ENCODE measurements around the gene STRN3. TPM values are rescaled to one million over a fixed set of nuclear protein-coding genes. Genes with fewer than 3 reads are reported as not detected.

Gene STRN3
- total and polyA plus RNA-seq, 5 donors from 2014 or later = 3.5 to 27.1 (median 4.4) TPM

- no peaks in the 10 kb centered on the region for H3K27me3 ChIP-seq (ENCODE audit: control insufficient read depth, insufficient read depth, low read length)
- DNase-seq (no peak), ATAC-seq (ENCODE audit: low read depth in 2 of 2) (no peak)
- H3K4me1 ChIP-seq (ENCODE audit: control insufficient read depth, insufficient read depth, low read length, poor library complexity, severe bottlenecking) = peaks cover 14% of the 10 kb centered on the region
- H3K9me3 Mint-ChIP-seq = no peaks in the 10 kb centered on the region
- no peaks in the 10 kb centered on the region for H3K9me3 ChIP-seq (ENCODE audit: control insufficient read depth in 2 of 2, low read length in 2 of 2)
- no peaks in the 10 kb centered on the region for H3K36me3 Mint-ChIP-seq
- peak overlapping the region; percentile 1 to 83 (median 22) for H3K27ac Mint-ChIP-seq
- no peak overlapping the region for H3K4me3 ChIP-seq (ENCODE audit: low read depth, low read length)
- H3K4me3 Mint-ChIP-seq = peak overlapping the region in 3 of 4 donors; percentile 8 to 66 (median 8)
- H3K4me1 Mint-ChIP-seq = peaks cover 26 to 46% (median 41%) of the 10 kb centered on the region in 4 donors
- H3K27me3 Mint-ChIP-seq = no peaks in the 10 kb centered on the region
- H3K36me3 ChIP-seq (ENCODE audit: control insufficient read depth, insufficient read depth, low read length) = no peaks in the 10 kb centered on the region
- H3K27ac ChIP-seq (ENCODE audit: insufficient read depth, low read length, poor library complexity, severe bottlenecking) = no peak overlapping the region
Measured at GRCh38 chr14:31029016-31029970, 3.1 kb upstream of the STRN3 start.

- no peaks in the 10 kb centered on the region for H3K36me3 ChIP-seq (ENCODE audit: control insufficient read depth, insufficient read depth, low read length)
- H3K36me3 Mint-ChIP-seq = no peaks in the 10 kb centered on the region
- H3K27ac Mint-ChIP-seq = no peak overlapping the region
- H3K4me1 Mint-ChIP-seq = peaks cover 37 to 55% (median 50%) of the 10 kb centered on the region in 4 donors
- no peaks in the 10 kb centered on the region for H3K27me3 ChIP-seq (ENCODE audit: control insufficient read depth, insufficient read depth, low read length)
- H3K4me3 Mint-ChIP-seq = peak overlapping the region in 2 of 4 donors; percentile 99
- H3K4me1 ChIP-seq (ENCODE audit: control insufficient read depth, insufficient read depth, low read length, poor library complexity, severe bottlenecking) = peaks cover 24% of the 10 kb centered on the region
- H3K4me3 ChIP-seq (ENCODE audit: low read depth, low read length) = no peak overlapping the region
- no peaks in the 10 kb centered on the region for H3K9me3 ChIP-seq (ENCODE audit: control insufficient read depth in 2 of 2, low read length in 2 of 2)
- ATAC-seq (ENCODE audit: low read depth in 2 of 2) (no peak), DNase-seq (no peak)
- H3K27ac ChIP-seq (ENCODE audit: insufficient read depth, low read length, poor library complexity, severe bottlenecking) = no peak overlapping the region
- H3K9me3 Mint-ChIP-seq = no peaks in the 10 kb centered on the region
- H3K27me3 Mint-ChIP-seq = no peaks in the 10 kb centered on the region
Measured at GRCh38 chr14:31027847-31028246, 1.7 kb upstream of the STRN3 start.

DNA sequence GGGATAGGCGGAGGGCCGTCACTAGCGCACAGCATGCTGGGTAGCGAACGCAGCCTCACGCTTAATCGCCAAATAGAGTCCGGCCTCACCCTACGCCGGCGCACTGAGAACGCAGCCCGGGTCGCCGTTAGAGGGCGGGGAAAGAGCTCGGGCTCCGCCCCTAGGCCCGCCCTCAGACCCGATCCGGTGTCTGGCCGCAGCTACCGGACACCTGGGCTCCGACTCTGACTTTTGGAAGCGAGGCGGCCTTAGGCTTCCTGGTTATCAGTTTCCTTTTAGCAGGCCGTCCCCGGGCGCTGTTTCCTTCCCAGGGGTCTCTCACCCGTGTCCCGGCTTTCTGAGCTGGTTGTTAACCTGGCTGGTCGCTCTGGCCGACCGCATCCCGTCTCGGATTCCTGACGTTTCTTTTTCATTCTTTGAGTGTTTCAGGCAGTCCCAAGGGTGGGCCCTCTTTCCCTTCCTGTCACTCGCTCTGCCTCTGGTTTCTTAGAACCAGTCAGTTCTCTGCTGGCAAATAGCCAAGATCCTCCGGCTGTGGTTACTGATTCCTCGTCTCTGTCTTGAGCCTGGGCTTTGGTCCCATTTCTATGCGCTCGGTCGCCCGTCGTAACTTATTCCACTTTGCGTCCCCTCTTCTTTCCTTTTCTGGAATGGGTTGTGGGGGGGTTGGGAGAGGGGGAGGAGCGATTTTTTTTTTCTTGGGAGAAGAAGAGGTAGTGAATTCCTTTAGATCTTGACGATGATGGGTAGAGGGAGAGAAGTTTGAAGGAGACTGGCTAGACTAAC, 464 bp upstream of the STRN3 start:
- Mint-ChIP-seq H3K4me3 (peak overlapping the region; percentile 97 to 99 (median 99)), H3K4me1 (peaks cover 41 to 59% (median 53%) of the 10 kb centered on the region in 4 donors), H3K36me3 (peaks cover under 1% of the 10 kb centered on the region), H3K27ac (peak overlapping the region; percentile 95 to 98 (median 97)), H3K9me3 (no peaks in the 10 kb centered on the region), H3K27me3 (no peaks in the 10 kb centered on the region)
- H3K4me1 ChIP-seq (ENCODE audit: control insufficient read depth, insufficient read depth, low read length, poor library complexity, severe bottlenecking) = peaks cover 24% of the 10 kb centered on the region
- ATAC-seq (ENCODE audit: low read depth in 2 of 2) (peak; percentile 92 to 95), DNase-seq (peak; percentile 84 to 95 (median 86))
- peak overlapping the region; percentile 91 for H3K4me3 ChIP-seq (ENCODE audit: low read depth, low read length)
- H3K27me3 ChIP-seq (ENCODE audit: control insufficient read depth, insufficient read depth, low read length) = no peaks in the 10 kb centered on the region
- peak overlapping the region; percentile 90 for H3K27ac ChIP-seq (ENCODE audit: insufficient read depth, low read length, poor library complexity, severe bottlenecking)
- no peaks in the 10 kb centered on the region for H3K36me3 ChIP-seq (ENCODE audit: control insufficient read depth, insufficient read depth, low read length)
- H3K9me3 ChIP-seq (ENCODE audit: control insufficient read depth in 2 of 2, low read length in 2 of 2) = no peaks in the 10 kb centered on the region

DNA sequence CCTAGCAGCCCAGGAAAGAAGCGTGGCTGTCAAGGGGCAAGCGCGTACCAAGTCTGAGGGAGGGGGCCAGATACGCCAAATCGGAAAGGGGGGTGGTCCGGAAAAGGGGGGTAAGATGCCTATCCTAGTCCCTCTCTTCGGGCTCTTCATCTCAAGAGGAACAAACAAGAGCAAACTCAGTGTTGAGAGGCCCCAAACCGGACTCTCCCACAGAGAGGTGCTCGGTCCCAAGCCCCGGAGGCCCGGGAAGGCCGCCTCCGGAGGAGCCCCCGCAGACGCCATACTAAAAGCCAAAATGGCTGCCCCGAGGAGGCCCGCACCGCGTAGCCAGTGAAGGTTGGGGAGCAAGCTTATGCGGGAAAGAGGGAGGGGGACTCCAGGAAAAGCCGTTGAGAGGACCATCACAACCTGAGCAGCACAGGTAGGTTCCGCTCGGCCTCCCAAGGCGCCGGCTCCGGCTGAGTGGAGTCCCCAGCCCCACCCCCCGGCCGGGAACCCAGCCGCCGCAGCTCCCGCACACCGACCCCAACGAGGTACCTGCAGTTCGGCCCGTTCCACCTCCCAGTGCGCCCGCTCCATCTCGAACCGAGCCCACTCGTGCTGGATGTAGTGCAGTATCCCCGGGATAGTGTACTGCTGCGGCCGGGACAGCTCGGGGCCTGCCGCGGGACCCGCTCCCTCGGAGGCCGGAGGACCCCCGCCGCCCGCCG, 657 bp downstream of the STRN3 start, which contains the start of gene AP4S1:
AP4S1 (plus strand) TSS at position 283 of the 710 bp plus-strand sequence. CDS start 40,548 bp downstream, outside the sequence.
- DNase-seq = peak; percentile 38 to 64 (median 57)
- peak; percentile 13 to 19 for ATAC-seq (ENCODE audit: low read depth in 2 of 2)
- peak within 1 kb of the TSS; percentile 97 to 99 (median 99) for H3K4me3 Mint-ChIP-seq
- Histone ChIP-seq H3K27me3 (ENCODE audit: control insufficient read depth, insufficient read depth, low read length) (no peaks in the 10 kb centered on the region), H3K4me1 (ENCODE audit: control insufficient read depth, insufficient read depth, low read length, poor library complexity, severe bottlenecking) (peaks cover 24% of the 10 kb centered on the region), H3K9me3 (ENCODE audit: control insufficient read depth in 2 of 2, low read length in 2 of 2) (no peaks in the 10 kb centered on the region), H3K27ac (ENCODE audit: insufficient read depth, low read length, poor library complexity, severe bottlenecking) (peak within 1 kb of the TSS; percentile 90), H3K4me3 (ENCODE audit: low read depth, low read length) (peak within 1 kb of the TSS; percentile 97), H3K36me3 (ENCODE audit: control insufficient read depth, insufficient read depth, low read length) (peaks cover 3% of the 10 kb centered on the region)
- peak within 1 kb of the TSS; percentile 95 to 98 (median 97) for H3K27ac Mint-ChIP-seq
- no peaks in the 10 kb centered on the region for H3K27me3 Mint-ChIP-seq
- H3K4me1 Mint-ChIP-seq = peaks cover 42 to 61% (median 50%) of the 10 kb centered on the region in 4 donors
- no peaks in the 10 kb centered on the region for H3K9me3 Mint-ChIP-seq
- H3K36me3 Mint-ChIP-seq = peaks cover 5% of the 10 kb centered on the region

DNA sequence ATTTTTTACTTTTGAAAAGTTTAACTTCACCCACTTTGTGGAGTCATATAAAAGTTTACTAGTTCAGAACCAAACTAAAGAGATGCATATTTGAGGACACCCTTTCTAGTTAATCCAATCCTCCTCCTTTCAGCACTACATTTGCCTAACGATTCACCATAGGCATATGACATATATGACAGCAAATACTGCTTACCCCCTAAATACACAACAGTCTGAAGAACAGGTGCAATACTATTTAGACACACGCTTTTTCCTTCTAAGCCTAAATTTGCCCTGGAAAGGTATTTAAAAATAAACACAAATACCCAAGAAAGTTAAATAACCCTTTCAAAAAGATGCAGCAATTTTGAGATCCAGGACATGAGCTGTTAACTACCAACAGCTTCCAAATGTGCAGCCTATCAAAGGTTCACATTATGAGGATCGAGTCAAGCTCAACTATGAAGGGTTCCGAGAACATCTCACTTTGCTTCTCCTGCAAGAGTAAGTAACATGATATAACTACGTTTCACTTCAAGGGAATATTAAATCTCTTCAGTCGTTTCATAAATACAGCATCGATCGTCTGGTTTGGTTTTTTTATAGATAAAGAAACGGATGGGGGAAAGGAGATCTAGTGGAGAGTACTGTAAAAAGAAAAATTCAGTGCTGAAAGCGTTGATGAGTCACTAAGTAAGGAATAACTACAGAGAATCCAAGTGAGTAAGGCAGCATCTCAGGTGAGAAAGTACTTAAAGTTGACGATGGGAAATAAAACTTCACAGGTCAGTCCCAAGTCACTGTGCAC, 1.4 kb downstream of the STRN3 start:
- H3K27me3 Mint-ChIP-seq = no peaks in the 10 kb centered on the region
- H3K4me3 ChIP-seq (ENCODE audit: low read depth, low read length) = peak overlapping the region; percentile 97
- DNase-seq (peak in 1 of 3 donors; percentile 24), ATAC-seq (ENCODE audit: low read depth in 2 of 2) (no peak)
- no peaks in the 10 kb centered on the region for H3K27me3 ChIP-seq (ENCODE audit: control insufficient read depth, insufficient read depth, low read length)
- no peaks in the 10 kb centered on the region for H3K9me3 Mint-ChIP-seq
- H3K4me3 Mint-ChIP-seq = peak overlapping the region; percentile 88 to 97 (median 93)
- peaks cover 24% of the 10 kb centered on the region for H3K4me1 ChIP-seq (ENCODE audit: control insufficient read depth, insufficient read depth, low read length, poor library complexity, severe bottlenecking)
- H3K27ac Mint-ChIP-seq = peak overlapping the region; percentile 89 to 97 (median 90)
- no peaks in the 10 kb centered on the region for H3K9me3 ChIP-seq (ENCODE audit: control insufficient read depth in 2 of 2, low read length in 2 of 2)
- H3K27ac ChIP-seq (ENCODE audit: insufficient read depth, low read length, poor library complexity, severe bottlenecking) = peak overlapping the region; percentile 90
- peaks cover 5% of the 10 kb centered on the region for H3K36me3 Mint-ChIP-seq
- peaks cover 6% of the 10 kb centered on the region for H3K36me3 ChIP-seq (ENCODE audit: control insufficient read depth, insufficient read depth, low read length)
- peaks cover 40 to 61% (median 52%) of the 10 kb centered on the region in 4 donors for H3K4me1 Mint-ChIP-seq

DNA sequence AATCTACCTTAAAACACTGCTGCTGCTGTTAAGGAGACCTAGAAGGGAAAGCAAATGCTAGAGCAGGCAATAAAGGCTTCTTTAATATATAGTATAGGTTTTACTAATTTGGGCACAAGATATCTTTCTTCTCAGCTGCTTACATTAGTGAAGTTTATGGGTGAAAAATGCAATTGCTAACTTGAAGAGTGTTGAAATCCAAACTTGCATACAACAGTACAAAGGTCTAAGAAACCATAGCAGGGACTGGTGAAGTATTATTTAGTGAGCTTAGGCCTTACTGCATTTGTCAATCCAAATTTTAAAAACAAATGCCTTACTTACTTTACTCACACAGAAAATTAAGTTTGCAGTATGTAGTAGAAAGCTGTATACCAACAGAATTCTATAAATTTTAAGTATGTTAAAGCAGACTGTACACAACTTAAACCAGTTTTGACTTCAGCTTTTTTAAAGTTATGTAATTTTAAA, 2.1 kb downstream of the STRN3 start:
- peak overlapping the region; percentile 90 for H3K27ac ChIP-seq (ENCODE audit: insufficient read depth, low read length, poor library complexity, severe bottlenecking)
- peaks cover 24% of the 10 kb centered on the region for H3K4me1 ChIP-seq (ENCODE audit: control insufficient read depth, insufficient read depth, low read length, poor library complexity, severe bottlenecking)
- Mint-ChIP-seq H3K36me3 (peaks cover 5% of the 10 kb centered on the region), H3K4me3 (peak overlapping the region; percentile 52 to 93 (median 72)), H3K4me1 (peaks cover 44 to 62% (median 54%) of the 10 kb centered on the region in 4 donors), H3K9me3 (no peaks in the 10 kb centered on the region), H3K27ac (peak overlapping the region; percentile 69 to 89 (median 72)), H3K27me3 (no peaks in the 10 kb centered on the region)
- DNase-seq (peak in 1 of 3 donors; percentile 16), ATAC-seq (ENCODE audit: low read depth in 2 of 2) (no peak)
- no peaks in the 10 kb centered on the region for H3K9me3 ChIP-seq (ENCODE audit: control insufficient read depth in 2 of 2, low read length in 2 of 2)
- H3K36me3 ChIP-seq (ENCODE audit: control insufficient read depth, insufficient read depth, low read length) = peaks cover 6% of the 10 kb centered on the region
- peak overlapping the region; percentile 97 for H3K4me3 ChIP-seq (ENCODE audit: low read depth, low read length)
- H3K27me3 ChIP-seq (ENCODE audit: control insufficient read depth, insufficient read depth, low read length) = no peaks in the 10 kb centered on the region

Data from CD4-positive, CD25-positive, alpha-beta regulatory T cell (primary cell).